GM19025 (cell line): ENCODE data around the gene NPHS2.

Experiments
- ATAC-seq: cut with Tn5 transposase; IDR thresholded peaks from one replicate; pipeline ENCODE4 v1.9.1; 2021; ENCODE audit warnings: mild to moderate bottlenecking, low read depth, moderate library complexity; ENCODE audit not compliant: unreplicated experiment

NPHS2 gene

DNA sequence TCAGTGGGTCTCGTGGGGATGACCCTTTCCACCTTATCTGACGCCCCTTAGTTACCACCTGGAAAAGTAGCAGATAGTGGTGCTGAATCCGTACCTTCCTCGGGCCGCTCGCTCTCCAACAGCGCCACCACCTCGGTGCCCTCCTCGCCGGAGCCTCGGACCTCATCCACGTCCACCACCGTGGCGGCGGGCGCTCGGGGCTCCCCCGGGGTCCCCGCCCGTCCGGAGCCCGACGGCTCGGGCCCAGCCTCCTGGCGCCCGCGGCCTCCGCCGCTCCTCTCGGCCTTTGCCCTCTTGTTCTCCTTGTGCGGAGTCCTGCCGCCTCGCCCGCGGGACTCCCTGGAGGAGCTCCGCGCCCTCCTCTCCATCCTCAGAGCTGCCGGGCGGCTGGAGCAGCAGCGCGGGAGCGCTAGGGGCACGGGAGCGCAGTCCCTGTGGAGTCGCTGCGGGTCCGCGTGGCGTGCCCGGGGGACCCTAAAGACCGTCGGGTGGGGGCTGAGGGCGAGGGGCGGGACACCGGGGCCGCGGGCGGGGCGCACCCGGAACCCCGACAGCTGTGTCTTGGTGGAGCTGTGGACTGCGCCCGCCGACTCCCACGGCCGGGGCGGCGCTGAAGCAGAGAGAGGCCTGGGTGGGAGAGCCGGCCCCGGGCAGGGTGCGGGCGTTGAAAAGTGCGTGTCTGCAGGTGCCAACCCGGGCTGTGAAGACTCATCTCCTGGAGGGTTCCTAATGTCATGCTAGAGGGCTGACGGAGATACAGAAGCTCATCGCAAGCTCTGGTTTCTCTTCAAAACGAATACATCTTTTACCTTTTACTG is at the start of gene NPHS2:
TSS of gene NPHS2 (minus strand) at position 452 of the 818 bp plus-strand sequence. CDS start at position 368, 84 bp downstream.
- no peak for ATAC-seq

DNA sequence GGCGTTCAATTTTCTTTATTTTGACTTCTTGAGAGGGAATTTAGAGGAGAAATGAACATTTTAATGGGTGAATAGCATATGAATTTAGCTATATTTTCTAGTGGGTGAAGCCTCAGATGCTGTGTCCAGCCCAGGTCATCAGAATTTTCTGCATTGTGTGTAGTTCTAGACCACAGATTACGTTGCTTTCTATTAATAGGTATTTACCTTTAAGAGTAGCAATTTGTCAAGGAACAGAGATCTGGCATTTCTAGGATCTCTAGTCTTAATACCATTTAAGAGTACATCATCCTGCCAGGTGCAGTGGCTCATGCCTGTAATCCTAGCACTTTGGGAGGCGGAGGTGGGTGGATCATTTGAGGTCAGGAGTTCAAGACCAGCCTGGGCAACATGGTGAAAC is 36.6 kb upstream of the NPHS2 start:
- no peak for ATAC-seq

DNA sequence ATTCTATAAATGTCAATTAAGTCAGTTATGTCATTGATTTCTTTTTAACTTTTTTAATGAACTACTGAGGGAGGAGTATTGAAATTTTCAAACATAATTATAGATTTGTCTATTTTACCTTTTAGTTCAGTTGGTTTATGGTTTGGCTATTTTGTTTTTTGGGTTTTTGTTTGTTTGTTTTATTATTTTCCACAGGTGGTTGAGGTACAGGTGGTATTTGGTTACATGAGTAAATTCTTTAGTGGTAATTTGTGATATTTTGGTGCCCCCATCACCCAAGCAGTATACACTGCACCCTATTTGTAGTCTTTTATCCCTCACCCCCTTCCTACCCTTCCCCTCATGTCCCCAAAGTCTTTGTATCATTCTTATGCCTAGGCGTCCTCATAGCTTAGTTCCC is 25.3 kb upstream of the NPHS2 start:
- no peak for ATAC-seq

DNA sequence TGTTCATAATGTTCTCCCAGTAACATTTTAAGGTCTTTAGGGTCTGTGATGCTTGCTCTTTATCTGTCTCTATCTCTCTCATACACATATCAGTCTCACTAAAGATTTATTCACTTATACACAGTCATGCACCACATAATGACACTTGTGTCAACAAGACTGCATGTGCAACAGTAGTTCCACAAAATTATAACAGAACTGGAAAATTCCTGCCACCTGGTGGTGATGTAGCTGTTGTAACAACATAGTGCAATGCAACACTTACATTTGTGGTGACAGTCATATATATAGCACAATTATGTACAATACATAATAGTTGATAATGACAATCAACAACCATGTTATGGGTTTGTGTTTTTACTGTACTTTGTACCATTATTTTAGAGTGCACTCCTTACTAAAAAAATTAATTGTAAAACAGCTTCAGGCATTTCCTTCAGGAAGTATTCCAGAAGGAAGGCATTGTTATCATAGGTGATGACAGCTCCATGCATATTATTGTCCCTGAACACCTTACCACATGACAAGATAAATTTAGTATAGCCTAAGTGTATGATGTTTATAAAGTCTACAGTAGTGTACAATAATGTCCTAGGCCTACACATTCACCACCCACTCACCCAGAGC is 24.0 kb upstream of the NPHS2 start:
- ATAC-seq, result no peak

DNA sequence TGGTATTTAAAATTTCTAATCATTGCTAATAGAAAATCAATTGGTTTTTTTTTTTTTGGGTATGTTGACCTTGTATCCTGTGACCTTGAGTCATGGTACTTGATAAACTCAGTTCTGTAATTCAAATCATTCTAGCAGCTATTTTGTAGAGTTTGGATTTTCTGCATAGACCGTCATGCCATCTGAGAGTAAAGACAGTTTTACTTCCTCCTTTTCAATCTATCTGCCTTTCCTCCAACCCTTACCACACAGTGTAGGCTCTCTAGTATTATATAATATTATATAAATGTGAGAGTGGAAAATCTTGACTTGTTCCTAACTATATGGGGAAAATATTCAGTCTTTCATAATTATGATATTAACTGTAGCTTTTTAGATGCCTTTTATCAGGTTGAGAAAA is 22.9 kb upstream of the NPHS2 start:
- no peak for ATAC-seq

DNA sequence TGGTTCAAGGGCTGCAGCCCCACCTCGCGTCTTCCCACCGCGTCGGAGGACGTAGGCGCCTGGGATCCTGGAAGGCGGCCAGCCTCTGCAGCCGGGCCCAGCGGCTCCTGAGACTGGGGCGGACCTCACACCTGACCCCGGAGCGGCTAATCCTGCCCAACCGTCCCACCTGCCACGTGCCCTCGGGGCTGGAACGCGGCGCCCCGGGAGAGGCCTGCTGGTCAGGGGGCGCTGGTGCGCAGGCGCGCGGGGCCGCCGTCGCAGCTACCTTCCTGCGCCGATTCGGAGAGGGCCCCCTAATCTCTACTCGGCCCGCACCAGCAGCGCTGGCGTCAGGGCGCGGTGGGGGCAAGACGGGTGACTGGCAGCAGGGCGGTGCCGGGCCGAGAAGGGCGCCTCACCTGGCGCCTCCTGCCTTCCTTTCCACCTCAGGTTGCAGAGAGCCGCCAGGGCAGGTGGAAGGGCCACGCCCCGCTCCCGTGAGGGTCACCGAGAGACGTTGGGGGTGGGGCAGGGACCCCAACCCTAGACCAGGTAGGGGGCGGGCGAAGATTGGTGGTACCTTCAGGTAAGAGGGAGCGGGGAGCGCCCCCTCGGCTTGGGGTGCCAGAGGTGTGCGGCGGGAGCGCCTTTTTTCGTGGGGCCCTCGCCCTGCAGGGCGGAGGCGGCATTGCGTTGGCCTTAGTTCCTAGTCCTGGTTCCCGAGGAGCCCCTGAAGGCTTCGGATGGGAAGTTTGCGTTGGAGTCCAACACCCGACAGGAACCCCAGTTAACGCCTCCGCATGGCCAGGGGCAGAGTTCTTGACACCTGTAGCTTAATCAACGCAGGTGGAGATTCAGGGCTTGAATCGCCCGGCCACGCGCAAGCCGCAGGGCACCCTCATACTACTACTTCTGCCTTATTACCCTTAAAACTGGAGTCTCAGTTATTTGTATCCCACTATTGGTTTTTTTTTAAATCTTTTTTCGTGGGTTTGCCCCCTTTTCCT is 16.1 kb upstream of the NPHS2 start, which contains the start of gene TDRD5:
TSS of gene TDRD5 (plus strand) at position 241 of the 989 bp plus-strand sequence. CDS start 784 bp downstream, outside the sequence.
- no peak for ATAC-seq

DNA sequence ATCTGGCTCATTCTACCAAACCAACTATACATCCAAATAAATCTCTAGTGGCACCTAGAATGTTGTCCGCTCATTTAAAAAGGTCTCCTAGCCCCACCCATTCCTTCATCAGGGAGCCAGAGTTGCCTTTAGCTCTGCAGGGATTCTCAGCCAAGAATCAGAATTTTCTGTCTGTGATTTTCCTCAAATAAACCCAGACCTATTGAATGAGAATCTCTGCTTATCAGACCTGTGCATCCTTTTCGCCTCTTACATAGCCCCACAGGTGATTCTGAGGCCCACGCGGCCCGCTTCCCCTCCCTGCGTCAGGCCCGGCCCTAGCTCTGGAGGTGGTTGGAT is 15.5 kb upstream of the NPHS2 start:
- ATAC-seq, result no peak

DNA sequence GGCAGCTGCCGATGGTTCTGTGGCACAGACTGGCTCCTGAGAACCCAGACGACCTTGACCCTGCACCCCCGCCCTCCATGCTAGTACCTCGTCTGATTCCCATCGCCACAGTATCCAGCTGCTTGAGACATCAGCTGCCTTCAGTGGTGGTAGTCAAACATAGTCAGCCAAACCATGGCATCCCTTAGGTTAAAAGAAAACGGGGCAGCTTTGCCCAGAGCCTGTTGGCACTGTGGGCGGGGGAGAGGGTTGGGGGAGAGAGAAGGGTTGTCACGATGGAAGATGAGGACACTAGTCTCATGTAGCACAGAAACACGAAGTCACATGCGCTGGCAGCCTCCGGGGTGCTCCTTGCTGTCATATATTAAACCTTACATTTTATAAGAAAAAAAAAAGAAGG is 14.9 kb upstream of the NPHS2 start:
- no peak for ATAC-seq

DNA sequence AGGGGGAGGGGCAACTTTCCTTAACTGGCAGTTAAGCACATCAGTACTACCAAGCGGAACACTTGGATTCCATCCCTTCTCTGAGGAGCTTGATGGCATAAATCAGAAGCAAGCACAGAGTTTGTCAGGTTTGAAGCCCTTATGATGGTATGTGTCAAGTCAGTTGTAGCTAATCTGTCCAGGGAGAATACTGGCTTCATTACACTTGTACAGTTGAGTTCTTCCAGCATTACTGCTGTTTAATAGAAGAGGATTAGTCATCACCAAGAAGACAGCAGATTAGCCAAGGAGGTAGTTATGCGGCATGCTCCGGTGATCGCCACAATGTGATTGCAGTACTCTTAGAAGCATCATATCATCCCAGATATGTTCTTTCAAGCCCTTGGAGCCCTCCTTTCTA is 13.8 kb upstream of the NPHS2 start:
- ATAC-seq, result no peak

DNA sequence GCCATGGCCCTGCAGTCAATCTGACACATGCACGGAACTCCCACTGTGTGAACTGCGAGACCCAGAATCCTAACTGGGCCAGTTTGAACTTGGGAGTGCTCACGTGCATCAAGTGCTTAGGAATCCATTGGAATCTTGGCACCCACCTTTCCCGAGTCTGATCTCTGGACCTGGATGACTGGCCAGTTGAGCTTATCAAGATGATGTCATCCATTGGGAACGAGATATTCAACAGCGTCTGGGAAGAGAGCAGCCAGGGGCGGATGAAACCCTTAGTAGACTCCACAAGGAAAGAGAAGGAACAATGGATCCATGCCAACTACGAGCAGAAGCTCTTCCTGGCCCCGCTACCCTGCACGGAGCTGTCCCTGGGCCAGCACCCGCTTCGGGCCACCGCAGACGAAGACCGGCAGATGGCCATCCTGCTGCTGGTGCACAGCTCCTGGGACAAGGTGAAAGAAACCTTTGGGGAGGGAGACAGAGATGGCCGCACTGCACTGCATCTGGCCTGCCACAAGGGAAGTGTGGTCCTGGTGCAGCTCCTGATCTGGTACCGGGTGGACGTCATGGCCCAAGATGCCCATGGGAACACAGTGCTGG is 12.8 kb upstream of the NPHS2 start:
- no peak for ATAC-seq

DNA sequence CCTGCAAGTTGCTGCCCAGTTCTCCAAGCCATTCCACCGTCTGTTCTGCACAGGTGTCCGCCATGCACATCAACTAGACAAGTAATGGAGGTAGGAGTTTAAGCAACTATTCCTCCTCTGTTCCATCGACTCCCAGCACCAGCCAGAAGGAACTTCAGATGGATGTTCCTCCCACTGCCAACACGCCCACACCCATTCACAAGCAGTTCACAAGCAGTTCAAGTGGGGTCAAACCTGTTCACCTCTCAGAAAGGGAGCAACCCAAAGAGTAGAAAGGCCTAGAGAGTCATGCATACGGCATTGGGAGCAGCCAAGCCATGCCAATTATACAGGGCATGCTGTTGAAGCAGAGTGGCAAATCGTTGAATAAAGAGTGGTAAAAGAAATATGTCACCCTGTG is 11.6 kb upstream of the NPHS2 start:
- ATAC-seq, result no peak

DNA sequence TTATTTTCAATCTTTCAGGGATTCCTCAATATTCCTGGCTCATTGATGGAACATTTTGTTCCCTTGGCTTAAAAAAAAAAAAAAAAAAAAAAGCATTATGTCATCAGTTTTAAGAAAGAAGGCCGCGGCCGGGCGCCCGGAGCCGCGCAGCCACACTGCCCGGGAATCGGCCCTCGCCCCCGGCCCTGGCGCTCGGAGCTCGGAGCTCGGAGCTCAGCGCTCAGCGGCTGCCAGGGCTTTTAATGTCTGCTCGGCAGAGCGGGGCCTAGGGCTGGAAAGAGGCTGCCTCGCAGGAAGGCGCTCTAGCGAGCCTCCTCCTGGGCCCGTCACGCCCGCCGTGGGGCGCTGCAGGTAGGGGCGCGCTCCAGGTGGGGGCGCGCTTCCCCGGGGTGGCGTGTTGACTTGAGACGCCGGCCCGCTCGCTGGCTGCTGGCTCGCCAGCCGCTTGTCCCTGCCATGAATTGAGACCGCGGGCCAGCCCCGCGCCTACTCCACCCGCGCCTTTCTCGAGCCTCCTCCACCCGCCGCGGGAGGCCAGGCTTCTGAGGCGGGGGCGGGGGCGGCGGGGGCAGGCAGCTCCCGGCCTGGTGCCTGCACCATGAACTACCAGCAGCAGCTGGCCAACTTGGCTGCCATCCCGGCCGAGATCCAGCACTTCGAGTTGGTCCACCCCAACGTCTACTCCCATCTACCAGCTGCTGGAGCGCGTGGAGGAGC is 10.5 kb upstream of the NPHS2 start:
- ATAC-seq, result no peak

DNA sequence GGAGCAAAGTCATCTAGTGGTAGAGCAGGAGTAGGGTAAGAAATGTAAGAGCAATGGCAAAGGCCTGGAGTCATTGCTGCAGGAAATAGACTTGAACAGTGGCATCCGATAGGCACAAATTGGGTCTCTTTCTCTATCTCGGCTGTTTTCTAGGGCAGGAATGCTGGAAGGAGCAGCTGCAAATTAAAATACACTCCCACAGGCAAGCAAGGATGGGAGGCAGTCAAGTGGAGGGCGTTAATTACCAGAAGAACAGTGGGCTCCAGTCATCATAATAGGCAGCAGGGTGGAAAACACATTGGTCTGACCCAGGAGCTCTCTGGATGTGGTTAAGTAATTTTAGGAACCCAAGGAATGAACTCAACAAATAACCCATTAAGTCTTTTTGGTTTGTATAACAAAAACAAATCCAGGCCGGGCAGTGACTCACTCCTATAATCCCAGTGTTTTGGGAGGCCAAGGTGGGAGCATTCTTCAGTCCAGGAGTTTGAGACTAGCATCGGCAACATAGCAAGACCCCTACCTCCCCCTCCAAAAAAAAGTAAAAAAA is 8.1 kb upstream of the NPHS2 start:
- no peak for ATAC-seq

DNA sequence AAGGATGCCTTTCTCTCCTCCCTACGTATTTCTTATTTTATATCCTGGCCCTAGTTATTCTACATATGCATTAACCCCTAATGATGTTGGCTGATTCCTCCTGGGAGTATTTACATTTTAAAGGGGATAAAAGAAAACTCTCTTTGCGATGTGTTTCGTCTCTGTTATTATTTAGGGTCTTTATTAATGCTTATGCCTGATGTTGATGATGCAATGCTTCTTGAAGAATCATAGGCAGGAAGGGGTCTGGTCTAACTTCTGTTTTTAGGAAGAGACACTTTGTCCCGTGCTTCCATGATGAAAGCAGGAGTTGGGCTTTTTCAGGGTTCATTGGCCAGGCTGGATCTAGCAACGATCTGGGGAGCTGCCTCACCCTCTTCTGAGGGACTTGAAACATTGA is 761 bp upstream of the NPHS2 start:
- ATAC-seq, result no peak

DNA sequence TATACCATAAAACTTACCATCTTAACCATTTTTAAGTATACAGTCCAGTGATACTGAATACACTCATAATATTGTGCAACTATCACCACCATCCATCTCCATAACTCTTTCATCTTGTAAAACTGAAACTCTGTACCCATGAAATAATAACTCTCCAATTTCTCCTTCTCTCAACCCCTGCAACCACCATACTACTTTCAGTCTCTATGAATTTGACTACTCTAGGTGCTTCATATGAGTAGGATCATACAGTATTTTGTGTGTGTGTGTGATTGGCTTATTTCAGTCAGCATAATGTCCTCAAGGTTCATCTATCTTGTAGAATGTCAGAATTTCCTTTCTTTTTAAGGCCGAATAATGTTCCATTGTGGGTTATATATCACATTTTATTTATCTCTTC is 17.7 kb downstream of the NPHS2 start:
- no peak for ATAC-seq

DNA sequence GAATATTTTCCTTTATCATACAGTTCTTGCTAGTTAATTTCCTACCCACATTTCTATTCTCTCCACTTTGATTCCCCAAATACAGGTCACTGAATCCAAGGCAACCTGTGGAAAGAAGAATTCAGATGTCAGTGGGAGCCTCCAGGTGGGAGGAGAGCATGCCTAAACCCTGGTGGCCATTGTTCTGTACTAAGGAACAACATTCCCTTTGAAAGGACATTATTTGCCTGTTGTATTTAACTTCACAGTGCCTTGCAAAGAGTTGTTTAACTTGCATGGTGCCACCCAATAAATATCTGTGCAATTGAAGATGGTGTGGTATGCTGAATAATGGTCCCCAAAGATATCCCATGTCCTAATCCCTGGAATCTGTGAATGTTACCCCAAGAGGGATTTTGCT is 21.3 kb downstream of the NPHS2 start:
- no peak for ATAC-seq

DNA sequence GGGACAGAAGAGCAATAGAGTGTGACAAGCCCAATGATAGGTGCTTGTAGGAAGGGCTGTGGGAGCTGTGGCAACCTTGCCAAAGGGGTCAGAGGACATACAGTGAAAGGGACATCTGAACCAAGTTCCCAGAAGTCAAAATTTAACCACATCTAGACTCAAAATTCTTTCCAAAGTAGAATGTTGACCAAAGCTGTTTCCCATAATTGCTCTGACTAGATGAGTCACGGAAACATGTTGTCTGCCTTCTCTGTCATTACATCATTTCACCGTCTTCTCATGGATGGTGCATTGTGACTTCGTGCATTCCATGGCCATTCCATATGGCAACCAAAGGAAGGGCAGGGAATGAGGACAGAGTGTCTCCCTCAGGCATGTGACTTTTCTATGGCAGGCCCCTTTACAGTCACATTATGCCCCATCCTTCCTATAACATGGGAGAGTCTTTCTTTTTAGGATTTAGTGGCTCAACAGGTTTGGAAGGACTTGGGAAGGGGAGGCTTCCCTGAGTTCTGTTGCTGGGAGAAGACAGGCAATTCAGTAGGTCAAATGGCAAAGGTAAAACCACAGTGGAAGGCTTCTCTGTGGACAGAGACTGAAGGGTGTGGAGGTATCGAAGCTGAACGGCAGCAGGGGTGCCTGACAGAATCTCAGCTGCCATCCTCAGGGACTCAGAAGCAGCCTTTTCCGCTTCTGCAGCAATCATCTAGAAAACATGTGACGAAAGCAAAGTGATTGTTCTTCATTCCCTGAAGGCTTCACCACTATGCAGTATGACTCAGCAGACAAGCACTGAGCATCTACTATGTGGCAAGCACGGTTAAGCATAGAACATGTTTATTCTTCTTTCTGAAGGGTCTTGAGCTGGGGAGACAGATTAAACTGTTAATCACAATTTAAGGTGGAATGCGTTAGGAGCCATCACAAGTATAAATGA is 24.7 kb downstream of the NPHS2 start:
- peak; percentile 78 for ATAC-seq

DNA sequence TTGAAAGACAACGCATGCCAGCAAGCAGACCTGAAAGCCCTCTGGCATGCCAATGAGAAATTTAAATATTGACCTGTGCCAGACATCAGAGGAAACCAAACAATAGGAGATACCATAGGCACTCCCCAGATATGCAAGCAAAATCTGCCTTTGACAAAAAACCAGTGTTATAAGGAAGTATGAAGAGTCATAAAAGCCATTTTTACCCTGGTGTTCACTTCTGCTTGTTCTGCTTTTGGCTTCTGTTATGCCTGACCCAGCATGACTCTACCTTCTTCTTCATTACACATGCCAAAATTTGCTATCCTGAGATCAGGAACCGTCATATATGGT is 26.4 kb downstream of the NPHS2 start:
- ATAC-seq, result no peak
